Measurements from ENCODE around the gene AFF1. TPM values are rescaled to one million over a fixed set of nuclear protein-coding genes. Genes with fewer than 3 reads are reported as not detected.

Gene AFF1
- total and polyA plus RNA-seq, 4 experiments from 2014 or later, result 13.6 to 108 (median 66.4) TPM

DNA sequence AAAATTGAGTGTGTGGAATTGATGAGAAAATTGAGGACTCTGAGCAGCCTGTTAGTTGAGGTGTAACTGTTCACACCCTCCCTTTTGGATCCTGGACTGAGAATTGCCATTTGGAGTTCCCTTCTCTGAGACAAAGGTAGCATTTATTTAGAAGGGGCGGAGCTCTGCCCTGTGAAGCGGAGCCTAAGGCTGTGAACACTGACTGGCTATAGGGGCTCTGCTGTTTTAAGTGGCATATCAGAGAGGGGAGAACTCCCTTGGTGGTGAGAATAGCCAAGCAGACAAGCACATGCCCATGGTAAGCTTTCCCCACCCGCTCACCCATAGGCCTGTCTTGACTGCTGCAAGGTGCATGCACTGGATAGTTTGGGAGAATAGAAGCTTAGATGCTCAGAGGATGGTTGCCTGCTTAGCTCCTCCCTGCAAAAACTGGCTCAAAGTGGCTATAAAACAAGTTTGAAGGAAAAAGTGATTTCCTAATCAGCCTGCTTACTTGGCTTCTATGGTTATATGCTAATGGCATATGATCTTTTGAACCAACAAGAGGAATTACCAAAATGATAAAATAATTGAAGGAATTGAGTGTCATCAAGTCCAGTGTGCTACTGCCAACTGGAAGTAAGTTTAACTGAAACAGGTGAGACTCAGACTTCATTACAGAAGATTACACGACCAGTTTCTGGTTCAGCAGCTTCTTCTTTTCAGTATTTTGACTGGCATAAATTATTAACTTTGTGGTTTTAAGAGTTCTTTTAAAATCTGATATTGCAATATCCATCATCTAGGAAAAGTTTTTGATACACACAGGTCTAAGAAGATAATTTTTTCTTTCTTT lies 108.4 kb downstream of the AFF1 start:
- H3K36me3 Mint-ChIP-seq, result peaks cover 13 to 19% of the 10 kb centered on the region in 2 donors
- H3K4me1 ChIP-seq (ENCODE audit: insufficient read depth, low read length), result peaks cover 23% of the 10 kb centered on the region
- peaks cover 25 to 57% (median 42%) of the 10 kb centered on the region in 4 donors for H3K4me1 Mint-ChIP-seq
- no peaks in the 10 kb centered on the region for H3K9me3 ChIP-seq (ENCODE audit: control insufficient read depth in 1 of 2, low read length in 2 of 2)
- H3K27ac ChIP-seq (ENCODE audit: low read depth, low read length), result no peak overlapping the region
- CTCF ChIA-PET (ENCODE audit: partially characterized antibody), result interaction anchor here (1.0 kb wide), 2 partner anchors 8 to 121 kb away, joined by 3 to 4 read pairs; no protein-coding TSS in a partner anchor
- no peaks in the 10 kb centered on the region for H3K27me3 Mint-ChIP-seq
- H3K36me3 ChIP-seq (ENCODE audit: insufficient read depth, low read length), result peaks cover 12% of the 10 kb centered on the region
- H3K4me3 ChIP-seq (ENCODE audit: low read length in 2 of 2), result no peak overlapping the region
- POLR2A ChIA-PET (ENCODE audit: partially characterized antibody), result interaction anchor here (0.9 kb wide), 1 partner anchor 13 kb away, joined by 3 read pairs; no protein-coding TSS in a partner anchor
- no peak for DNase-seq
- no peaks in the 10 kb centered on the region for H3K27me3 ChIP-seq (ENCODE audit: insufficient read depth, low read length)
- peak overlapping the region in 2 of 7 donors; percentile 7 to 55 for H3K27ac Mint-ChIP-seq
- intact Hi-C loops (cut with micrococcal nuclease), result no loop called here
- H3K9me3 Mint-ChIP-seq, result no peaks in the 10 kb centered on the region
- H3K4me3 Mint-ChIP-seq, result no peak overlapping the region

DNA sequence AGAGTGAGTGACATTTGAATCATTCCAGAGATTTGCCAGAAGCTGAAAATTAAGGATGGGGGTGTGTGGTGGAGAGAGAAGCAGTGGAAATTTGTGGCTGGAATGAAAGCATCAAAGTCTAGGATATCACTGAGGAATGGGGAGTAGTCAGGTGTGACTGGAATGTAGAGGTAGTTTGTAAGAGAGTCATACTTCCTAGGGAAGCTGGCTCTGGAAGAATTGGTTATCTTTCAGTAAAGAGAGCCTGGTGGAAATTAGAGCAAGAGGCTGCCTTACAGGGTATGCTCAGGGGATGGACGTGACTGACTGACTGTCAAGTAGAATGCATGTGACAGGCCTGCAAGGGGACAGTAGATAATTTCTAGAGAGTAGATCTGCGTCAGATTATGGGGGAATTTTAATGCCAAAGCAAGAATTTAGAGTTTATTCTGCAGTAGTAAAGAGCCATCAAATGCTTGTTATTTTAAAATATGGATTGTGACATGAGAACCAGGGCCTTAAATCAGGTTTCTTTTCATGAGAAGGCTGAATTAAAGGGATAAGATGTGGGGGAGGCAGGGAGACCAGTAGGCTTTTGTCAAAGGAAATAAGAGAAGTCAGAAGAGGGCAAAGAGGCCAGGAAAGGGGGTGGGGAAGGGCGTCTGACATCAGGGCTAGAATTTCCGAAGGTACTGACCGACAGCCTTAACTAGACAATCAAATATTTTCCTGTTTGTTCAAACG lies 109.9 kb downstream of the AFF1 start:
- Mint-ChIP-seq H3K9me3 (no peaks in the 10 kb centered on the region), H3K27me3 (no peaks in the 10 kb centered on the region), H3K36me3 (peaks cover 25 to 29% of the 10 kb centered on the region in 2 donors), H3K4me1 (peaks cover 15 to 50% (median 34%) of the 10 kb centered on the region in 4 donors), H3K27ac (no peak overlapping the region), H3K4me3 (no peak overlapping the region)
- H3K4me3 ChIP-seq (ENCODE audit: low read length in 2 of 2), result no peak overlapping the region
- peaks cover 12% of the 10 kb centered on the region for H3K36me3 ChIP-seq (ENCODE audit: insufficient read depth, low read length)
- intact Hi-C loops (cut with micrococcal nuclease), result no loop called here
- no peak for DNase-seq
- no peaks in the 10 kb centered on the region for H3K9me3 ChIP-seq (ENCODE audit: control insufficient read depth in 1 of 2, low read length in 2 of 2)
- ChIA-PET POLR2A (ENCODE audit: partially characterized antibody) (no interaction called here), CTCF (ENCODE audit: partially characterized antibody) (interaction anchor here (1.0 kb wide), 1 partner anchor 9 kb away, joined by 4 read pairs; no protein-coding TSS in a partner anchor)
- H3K4me1 ChIP-seq (ENCODE audit: insufficient read depth, low read length), result peaks cover 24% of the 10 kb centered on the region
- H3K27me3 ChIP-seq (ENCODE audit: insufficient read depth, low read length), result no peaks in the 10 kb centered on the region
- no peak overlapping the region for H3K27ac ChIP-seq (ENCODE audit: low read depth, low read length)

DNA sequence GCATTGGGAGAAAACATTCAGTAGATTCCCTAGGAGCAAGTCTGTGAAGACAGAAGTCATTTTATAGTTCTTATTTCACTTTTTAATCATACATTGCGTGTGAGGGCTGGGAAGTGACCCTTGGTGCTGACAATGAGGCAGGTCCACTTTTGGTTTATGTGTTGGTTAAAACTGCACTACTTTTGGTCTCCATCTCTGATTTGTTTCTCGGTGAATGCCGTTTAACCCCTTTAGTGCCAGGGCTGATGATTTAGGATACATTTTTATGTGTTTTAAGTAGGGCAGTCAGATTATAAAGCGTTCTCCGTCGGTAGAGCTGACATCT lies 110.4 kb downstream of the AFF1 start:
- intact Hi-C loops (cut with micrococcal nuclease), result no loop called here
- DNase-seq, result no peak
- ChIA-PET POLR2A (ENCODE audit: partially characterized antibody) (interaction anchor here (1.0 kb wide), 1 partner anchor 109 kb away, joined by 3 read pairs; no protein-coding TSS in a partner anchor), CTCF (ENCODE audit: partially characterized antibody) (no interaction called here)
- no peak overlapping the region for H3K27ac ChIP-seq (ENCODE audit: low read depth, low read length)
- H3K36me3 ChIP-seq (ENCODE audit: insufficient read depth, low read length), result peaks cover 12% of the 10 kb centered on the region
- Mint-ChIP-seq H3K4me1 (peaks cover 15 to 50% (median 34%) of the 10 kb centered on the region in 4 donors), H3K9me3 (no peaks in the 10 kb centered on the region), H3K36me3 (peaks cover 26 to 29% of the 10 kb centered on the region in 2 donors), H3K4me3 (no peak overlapping the region), H3K27ac (no peak overlapping the region), H3K27me3 (no peaks in the 10 kb centered on the region)
- no peaks in the 10 kb centered on the region for H3K27me3 ChIP-seq (ENCODE audit: insufficient read depth, low read length)
- H3K9me3 ChIP-seq (ENCODE audit: control insufficient read depth in 1 of 2, low read length in 2 of 2), result no peaks in the 10 kb centered on the region
- H3K4me3 ChIP-seq (ENCODE audit: low read length in 2 of 2), result no peak overlapping the region
- H3K4me1 ChIP-seq (ENCODE audit: insufficient read depth, low read length), result peaks cover 24% of the 10 kb centered on the region

DNA sequence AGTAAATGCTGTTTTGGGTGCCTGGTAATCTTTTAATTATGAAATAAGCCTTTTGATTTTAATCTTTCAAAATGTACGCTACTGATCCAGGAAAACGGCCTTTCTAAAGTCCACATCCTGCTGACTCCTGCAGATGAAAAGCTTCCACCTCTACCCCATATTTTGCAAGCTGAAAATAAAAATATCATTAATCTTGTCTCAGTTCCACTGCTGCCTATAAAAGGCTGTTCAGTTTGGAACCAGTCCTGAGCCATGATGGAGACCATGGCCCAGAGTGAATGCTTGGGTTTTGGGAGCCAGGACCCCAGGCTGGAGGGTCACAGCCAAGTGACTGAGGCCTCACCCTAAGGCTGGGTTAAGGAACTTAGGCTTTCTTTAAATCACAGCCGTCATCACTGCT lies 110.8 kb downstream of the AFF1 start:
- intact Hi-C loops (cut with micrococcal nuclease), result no loop called here
- H3K36me3 ChIP-seq (ENCODE audit: insufficient read depth, low read length), result peaks cover 12% of the 10 kb centered on the region
- Mint-ChIP-seq H3K36me3 (peaks cover 31 to 33% of the 10 kb centered on the region in 2 donors), H3K27ac (no peak overlapping the region), H3K4me3 (no peak overlapping the region), H3K27me3 (no peaks in the 10 kb centered on the region), H3K9me3 (no peaks in the 10 kb centered on the region), H3K4me1 (peaks cover 15 to 53% (median 36%) of the 10 kb centered on the region in 4 donors)
- no peaks in the 10 kb centered on the region for H3K27me3 ChIP-seq (ENCODE audit: insufficient read depth, low read length)
- no peak overlapping the region for H3K4me3 ChIP-seq (ENCODE audit: low read length in 2 of 2)
- DNase-seq, result no peak
- H3K9me3 ChIP-seq (ENCODE audit: control insufficient read depth in 1 of 2, low read length in 2 of 2), result no peaks in the 10 kb centered on the region
- ChIA-PET CTCF (ENCODE audit: partially characterized antibody) (no interaction called here), POLR2A (ENCODE audit: partially characterized antibody) (interaction anchor here (1.0 kb wide), 1 partner anchor 109 kb away, joined by 3 read pairs; no protein-coding TSS in a partner anchor)
- H3K4me1 ChIP-seq (ENCODE audit: insufficient read depth, low read length), result peaks cover 24% of the 10 kb centered on the region
- no peak overlapping the region for H3K27ac ChIP-seq (ENCODE audit: low read depth, low read length)

DNA sequence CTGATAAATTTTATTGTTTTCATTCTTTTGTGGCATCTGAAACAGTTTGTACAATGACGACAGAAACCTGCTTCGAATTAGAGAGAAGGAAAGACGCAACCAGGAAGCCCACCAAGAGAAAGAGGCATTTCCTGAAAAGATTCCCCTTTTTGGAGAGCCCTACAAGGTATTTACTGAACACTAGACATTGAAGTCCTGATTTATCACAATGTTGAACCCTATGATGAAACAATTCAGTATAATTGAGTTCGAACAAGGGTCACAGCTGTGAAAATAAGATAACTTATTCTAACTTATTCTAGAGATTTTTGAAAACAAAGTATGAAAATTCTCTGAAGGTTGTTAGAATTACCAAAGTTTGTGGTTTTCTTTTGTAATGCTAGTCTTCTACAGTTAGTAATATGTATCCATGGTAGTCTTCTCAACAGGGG lies 111.3 kb downstream of the AFF1 start:
- Histone ChIP-seq H3K4me3 (ENCODE audit: low read length in 2 of 2) (no peak overlapping the region), H3K9me3 (ENCODE audit: control insufficient read depth in 1 of 2, low read length in 2 of 2) (no peaks in the 10 kb centered on the region), H3K27ac (ENCODE audit: low read depth, low read length) (no peak overlapping the region), H3K27me3 (ENCODE audit: insufficient read depth, low read length) (no peaks in the 10 kb centered on the region), H3K36me3 (ENCODE audit: insufficient read depth, low read length) (peaks cover 12% of the 10 kb centered on the region), H3K4me1 (ENCODE audit: insufficient read depth, low read length) (peaks cover 21% of the 10 kb centered on the region)
- Mint-ChIP-seq H3K27ac (no peak overlapping the region), H3K36me3 (peaks cover 36 to 38% of the 10 kb centered on the region in 2 donors), H3K27me3 (no peaks in the 10 kb centered on the region), H3K4me3 (peak overlapping the region in 1 of 8 donors; percentile 20), H3K4me1 (peaks cover 16 to 54% (median 38%) of the 10 kb centered on the region in 4 donors), H3K9me3 (no peaks in the 10 kb centered on the region)
- intact Hi-C loops (cut with micrococcal nuclease), result no loop called here
- CTCF ChIA-PET (ENCODE audit: partially characterized antibody), result interaction anchor here (1.1 kb wide), 1 partner anchor 124 kb away, joined by 3 read pairs; no protein-coding TSS in a partner anchor
- DNase-seq, result no peak
- POLR2A ChIA-PET (ENCODE audit: partially characterized antibody), result interaction anchor here (1.0 to 1.2 kb wide), 2 partner anchors 40 to 110 kb away, joined by 3 read pairs; no protein-coding TSS in a partner anchor

DNA sequence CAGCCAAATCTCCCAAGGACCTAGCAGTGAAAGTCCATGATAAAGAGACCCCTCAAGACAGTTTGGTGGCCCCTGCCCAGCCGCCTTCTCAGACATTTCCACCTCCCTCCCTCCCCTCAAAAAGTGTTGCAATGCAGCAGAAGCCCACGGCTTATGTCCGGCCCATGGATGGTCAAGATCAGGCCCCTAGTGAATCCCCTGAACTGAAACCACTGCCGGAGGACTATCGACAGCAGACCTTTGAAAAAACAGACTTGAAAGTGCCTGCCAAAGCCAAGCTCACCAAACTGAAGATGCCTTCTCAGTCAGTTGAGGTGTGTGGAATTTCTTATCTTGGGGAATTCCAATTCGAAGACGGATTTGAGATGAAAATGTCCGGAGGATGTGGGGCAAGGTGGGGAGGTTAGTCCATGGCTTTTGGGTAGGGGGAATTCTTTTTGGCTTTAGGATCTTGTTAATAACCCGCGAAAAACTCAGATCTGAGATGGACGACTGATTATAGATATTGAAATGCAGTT lies 112.5 kb downstream of the AFF1 start:
- Mint-ChIP-seq H3K9me3 (no peaks in the 10 kb centered on the region), H3K36me3 (peaks cover 40 to 42% of the 10 kb centered on the region in 2 donors), H3K4me1 (peaks cover 15 to 52% (median 33%) of the 10 kb centered on the region in 4 donors), H3K27ac (peak overlapping the region in 3 of 7 donors; percentile 6 to 59 (median 29)), H3K4me3 (peak overlapping the region in 1 of 8 donors; percentile 38), H3K27me3 (no peaks in the 10 kb centered on the region)
- Histone ChIP-seq H3K4me1 (ENCODE audit: insufficient read depth, low read length) (peaks cover 15% of the 10 kb centered on the region), H3K27me3 (ENCODE audit: insufficient read depth, low read length) (no peaks in the 10 kb centered on the region), H3K4me3 (ENCODE audit: low read length in 2 of 2) (no peak overlapping the region), H3K27ac (ENCODE audit: low read depth, low read length) (no peak overlapping the region), H3K36me3 (ENCODE audit: insufficient read depth, low read length) (peaks cover 12% of the 10 kb centered on the region), H3K9me3 (ENCODE audit: control insufficient read depth in 1 of 2, low read length in 2 of 2) (no peaks in the 10 kb centered on the region)
- ChIA-PET POLR2A (ENCODE audit: partially characterized antibody) (interaction anchor here (1.2 kb wide), 1 partner anchor 41 kb away, joined by 3 read pairs; no protein-coding TSS in a partner anchor), CTCF (ENCODE audit: partially characterized antibody) (interaction anchor here (1.1 kb wide), 1 partner anchor 125 kb away, joined by 3 read pairs; no protein-coding TSS in a partner anchor)
- intact Hi-C loops (cut with micrococcal nuclease), result no loop called here
- DNase-seq, result no peak

DNA sequence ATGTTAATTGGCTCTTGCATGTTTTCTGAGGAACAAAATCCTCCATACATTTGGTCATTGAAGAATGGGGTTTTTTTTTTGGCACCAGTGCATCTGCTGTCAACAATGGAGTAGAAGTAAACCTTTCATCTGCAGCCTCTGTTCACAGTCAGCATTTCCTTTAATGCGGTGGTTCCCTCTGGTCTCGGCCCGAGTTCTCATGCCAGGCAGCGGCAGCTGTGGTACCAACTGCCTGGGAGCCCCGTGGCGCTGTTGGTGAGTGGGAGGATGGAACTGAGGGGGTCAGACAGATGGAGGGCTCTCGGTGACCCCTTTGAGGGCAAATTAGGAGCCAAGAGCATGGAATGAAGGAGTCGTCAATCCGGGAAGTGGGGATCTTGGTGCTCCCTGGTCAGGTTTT lies 114.7 kb downstream of the AFF1 start:
- no peak overlapping the region for H3K4me3 Mint-ChIP-seq
- H3K36me3 ChIP-seq (ENCODE audit: insufficient read depth, low read length), result peaks cover 12% of the 10 kb centered on the region
- ChIA-PET CTCF (ENCODE audit: partially characterized antibody) (no interaction called here), POLR2A (ENCODE audit: partially characterized antibody) (no interaction called here)
- H3K27me3 Mint-ChIP-seq, result no peaks in the 10 kb centered on the region
- H3K36me3 Mint-ChIP-seq, result peaks cover 45 to 53% of the 10 kb centered on the region in 2 donors
- no peak for DNase-seq
- H3K4me3 ChIP-seq (ENCODE audit: low read length in 2 of 2), result no peak overlapping the region
- peaks cover 25 to 60% (median 34%) of the 10 kb centered on the region in 4 donors for H3K4me1 Mint-ChIP-seq
- no peaks in the 10 kb centered on the region for H3K9me3 ChIP-seq (ENCODE audit: control insufficient read depth in 1 of 2, low read length in 2 of 2)
- H3K27ac ChIP-seq (ENCODE audit: low read depth, low read length), result no peak overlapping the region
- H3K27me3 ChIP-seq (ENCODE audit: insufficient read depth, low read length), result no peaks in the 10 kb centered on the region
- H3K9me3 Mint-ChIP-seq, result no peaks in the 10 kb centered on the region
- H3K27ac Mint-ChIP-seq, result peak overlapping the region in 1 of 7 donors; percentile 78
- H3K4me1 ChIP-seq (ENCODE audit: insufficient read depth, low read length), result peaks cover 32% of the 10 kb centered on the region
- intact Hi-C loops (cut with micrococcal nuclease), result no loop called here
